C4-2B (cell line): Measurements from ENCODE around the gene ORMDL2.

Source experiments
- ZFX ChIP-seq: fragments of 450-650 bp; IDR thresholded peaks from 2 replicates; pipeline ENCODE4 v1.6.1; 2017
- TF ChIP-seq, protein P1 (sequence below): fragments of 450-650 bp; conservative IDR thresholded peaks from 2 replicates; pipeline ENCODE4 v1.5.1; 2017; ENCODE audit warnings: mild to moderate bottlenecking

DNA sequence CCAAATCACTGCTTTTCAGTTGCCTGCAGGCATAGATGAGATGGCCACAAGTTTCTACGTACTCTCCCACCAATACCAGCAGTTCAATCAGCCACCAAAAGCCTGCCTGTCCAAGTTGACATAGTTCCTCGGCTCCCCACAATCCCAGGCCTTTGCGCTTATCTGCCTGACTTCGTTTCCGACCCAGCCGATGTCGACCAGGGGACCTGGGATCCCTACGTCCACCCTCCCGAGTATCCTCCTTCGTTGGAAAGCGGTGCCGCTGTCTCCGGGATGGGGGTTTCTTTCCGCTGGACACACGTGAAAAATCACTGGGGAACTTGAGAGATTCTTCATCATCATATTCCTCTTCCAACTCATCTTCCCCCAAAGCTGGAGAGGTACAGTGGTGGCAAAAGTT lies 10.0 kb downstream of the ORMDL2 start:
- TF ChIP-seq, protein P1, sequence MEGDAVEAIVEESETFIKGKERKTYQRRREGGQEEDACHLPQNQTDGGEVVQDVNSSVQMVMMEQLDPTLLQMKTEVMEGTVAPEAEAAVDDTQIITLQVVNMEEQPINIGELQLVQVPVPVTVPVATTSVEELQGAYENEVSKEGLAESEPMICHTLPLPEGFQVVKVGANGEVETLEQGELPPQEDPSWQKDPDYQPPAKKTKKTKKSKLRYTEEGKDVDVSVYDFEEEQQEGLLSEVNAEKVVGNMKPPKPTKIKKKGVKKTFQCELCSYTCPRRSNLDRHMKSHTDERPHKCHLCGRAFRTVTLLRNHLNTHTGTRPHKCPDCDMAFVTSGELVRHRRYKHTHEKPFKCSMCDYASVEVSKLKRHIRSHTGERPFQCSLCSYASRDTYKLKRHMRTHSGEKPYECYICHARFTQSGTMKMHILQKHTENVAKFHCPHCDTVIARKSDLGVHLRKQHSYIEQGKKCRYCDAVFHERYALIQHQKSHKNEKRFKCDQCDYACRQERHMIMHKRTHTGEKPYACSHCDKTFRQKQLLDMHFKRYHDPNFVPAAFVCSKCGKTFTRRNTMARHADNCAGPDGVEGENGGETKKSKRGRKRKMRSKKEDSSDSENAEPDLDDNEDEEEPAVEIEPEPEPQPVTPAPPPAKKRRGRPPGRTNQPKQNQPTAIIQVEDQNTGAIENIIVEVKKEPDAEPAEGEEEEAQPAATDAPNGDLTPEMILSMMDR: no peak
- TF ChIP-seq ZFX: no peak
